Hematopoietic multipotent progenitor cell treated with erythropoietin and hydrocortisone succinate and interleukin-3 and kit ligand, for 17 days (in vitro differentiated cells): Measurements from ENCODE around the gene EVI5.

ENCODE experiments used
- DNase-seq: peaks from one replicate; pipeline ENCODE4 v3.0.0-alpha.2; 2015; ENCODE audit warnings: low spot score

The EVI5 gene

DNA sequence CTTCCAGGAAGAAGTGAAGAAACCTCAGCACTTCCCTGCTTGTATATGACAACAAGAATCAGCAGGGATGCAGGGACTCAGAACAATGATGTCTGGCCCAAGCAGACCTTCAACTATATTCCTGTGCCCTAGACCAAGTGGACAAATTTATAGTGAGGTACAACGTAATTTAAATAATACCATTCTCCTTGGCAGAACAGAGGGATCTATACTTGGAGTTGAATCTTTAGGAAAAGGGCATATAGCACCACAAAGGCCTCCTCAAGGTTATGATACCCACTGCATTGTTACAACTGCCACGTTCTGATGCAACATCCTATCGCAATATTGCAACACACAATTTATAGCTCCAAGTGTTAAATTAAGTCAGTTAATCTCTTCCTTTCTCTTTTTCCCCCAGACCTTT, 269.1 kb downstream of the EVI5 start:
- no peak for DNase-seq

DNA sequence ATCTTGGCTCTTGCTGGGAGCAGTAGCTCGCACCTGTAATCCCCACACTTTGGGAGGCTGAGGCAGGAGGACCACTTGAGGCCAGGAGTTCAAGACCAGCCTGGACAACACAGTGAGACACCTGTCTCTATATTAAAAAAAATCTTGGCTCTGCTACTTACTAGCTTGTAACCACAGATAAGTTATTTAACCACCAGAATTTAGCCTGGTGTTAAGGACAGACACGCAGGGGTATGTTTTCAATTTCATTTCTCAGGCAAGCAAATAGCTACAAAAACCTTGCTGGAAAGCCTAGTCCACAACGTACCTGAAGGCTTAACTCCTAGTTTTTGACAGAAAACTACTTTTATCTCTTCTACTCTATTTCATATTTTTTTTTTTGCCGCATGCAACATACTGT, 273.4 kb downstream of the EVI5 start:
- DNase-seq, result no peak

DNA sequence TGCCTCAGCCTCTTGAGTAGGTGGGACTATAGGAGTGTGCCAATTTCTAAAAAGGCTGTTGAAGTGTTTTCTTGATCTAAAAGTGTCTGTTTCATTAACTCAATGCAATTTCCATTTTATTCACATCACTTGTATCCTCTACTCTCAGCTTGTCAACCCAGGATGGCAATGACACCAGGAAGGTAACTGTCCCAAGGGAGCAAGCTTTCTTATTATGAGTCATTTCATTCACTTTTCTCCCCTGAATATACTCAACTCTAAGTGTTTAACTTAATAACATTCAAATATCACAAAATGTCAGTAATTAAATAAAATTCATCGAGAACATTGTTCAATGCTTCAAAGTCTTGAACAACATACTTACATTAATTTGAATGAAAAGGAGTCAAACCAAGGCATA, 275.3 kb downstream of the EVI5 start:
- no peak for DNase-seq

DNA sequence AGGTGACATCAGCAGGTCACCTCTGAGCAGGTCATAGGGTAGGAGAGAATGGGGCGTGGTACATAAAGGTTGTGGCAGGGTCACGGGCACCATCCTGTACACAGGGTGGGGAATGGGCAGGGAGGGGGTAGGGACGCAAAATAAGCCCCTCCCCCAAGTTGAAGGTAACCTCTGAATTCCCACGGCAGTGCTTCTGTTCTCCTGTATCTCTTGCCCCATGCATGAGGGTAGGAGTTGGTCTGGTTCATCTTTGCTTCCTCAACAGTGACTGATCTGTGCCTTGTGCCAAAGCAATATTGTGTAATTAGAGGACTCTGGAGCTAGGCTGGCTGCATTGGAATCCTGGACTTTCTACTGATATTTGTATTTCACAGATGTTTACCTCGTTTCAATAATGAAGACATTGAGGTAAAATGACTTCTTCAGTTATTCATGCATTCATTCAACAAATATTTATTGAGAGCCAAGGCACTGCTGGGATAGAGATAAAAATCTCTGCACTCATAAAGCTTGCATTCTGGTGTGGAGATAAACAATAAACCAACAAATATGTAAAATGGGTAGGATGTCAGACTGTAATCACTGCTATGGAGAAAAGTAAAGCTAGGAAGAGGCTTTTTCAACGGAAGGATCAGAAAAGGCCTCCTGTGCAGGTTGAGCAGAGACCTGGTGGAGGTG, 279.8 kb downstream of the EVI5 start:
- no peak for DNase-seq

DNA sequence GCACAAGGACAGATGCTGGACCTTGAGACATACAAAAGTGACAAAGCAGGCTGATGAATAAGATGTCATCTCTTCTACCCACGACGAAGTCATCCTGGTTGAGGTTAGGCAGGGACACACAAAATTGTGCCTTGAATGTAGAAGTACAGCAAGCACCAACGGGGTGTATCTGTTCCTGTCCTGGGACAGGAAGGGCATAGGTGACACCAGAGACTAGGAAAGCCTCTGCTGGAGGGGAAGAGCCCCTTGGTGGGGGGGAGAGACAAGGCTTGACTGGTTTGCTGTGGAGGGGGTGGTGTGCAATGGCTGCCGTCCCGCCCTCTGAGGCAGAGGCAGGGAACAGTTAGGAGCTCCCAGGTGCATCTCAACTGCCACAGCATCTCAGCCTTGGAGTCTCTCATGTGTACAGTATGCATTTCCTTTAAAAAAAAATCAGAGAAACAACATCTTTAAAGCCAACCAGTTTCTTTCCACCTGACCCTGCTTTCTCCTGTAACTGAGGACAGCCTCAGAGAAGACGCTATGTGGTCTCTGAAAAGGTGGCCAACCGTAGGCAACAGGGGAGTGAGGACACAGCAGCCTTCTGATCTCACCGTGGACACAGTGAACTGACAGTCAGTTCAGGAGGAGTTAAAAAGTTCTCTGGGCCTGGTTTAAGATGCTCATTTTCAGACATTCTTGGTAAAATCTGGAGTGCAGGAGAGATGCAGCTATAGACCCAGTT, 280.5 kb downstream of the EVI5 start:
- no peak for DNase-seq

DNA sequence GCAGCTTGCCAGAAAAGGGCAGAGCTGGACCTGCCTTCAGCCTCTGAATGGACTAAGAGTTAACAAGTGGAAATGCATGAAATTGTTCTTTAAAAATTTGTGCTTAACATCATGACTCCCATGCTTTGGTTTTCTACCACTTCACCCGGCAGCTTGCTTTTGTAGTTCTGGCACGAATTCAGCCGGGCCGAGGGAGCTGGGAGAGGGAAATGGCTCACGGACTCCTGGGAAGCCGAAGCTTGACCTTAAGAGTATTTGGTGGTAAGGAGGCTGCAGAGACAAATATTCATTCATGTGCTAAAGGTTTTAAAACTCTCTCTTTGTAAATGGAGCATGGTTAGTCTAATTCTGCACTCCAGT, 281.0 kb downstream of the EVI5 start:
- no peak for DNase-seq

DNA sequence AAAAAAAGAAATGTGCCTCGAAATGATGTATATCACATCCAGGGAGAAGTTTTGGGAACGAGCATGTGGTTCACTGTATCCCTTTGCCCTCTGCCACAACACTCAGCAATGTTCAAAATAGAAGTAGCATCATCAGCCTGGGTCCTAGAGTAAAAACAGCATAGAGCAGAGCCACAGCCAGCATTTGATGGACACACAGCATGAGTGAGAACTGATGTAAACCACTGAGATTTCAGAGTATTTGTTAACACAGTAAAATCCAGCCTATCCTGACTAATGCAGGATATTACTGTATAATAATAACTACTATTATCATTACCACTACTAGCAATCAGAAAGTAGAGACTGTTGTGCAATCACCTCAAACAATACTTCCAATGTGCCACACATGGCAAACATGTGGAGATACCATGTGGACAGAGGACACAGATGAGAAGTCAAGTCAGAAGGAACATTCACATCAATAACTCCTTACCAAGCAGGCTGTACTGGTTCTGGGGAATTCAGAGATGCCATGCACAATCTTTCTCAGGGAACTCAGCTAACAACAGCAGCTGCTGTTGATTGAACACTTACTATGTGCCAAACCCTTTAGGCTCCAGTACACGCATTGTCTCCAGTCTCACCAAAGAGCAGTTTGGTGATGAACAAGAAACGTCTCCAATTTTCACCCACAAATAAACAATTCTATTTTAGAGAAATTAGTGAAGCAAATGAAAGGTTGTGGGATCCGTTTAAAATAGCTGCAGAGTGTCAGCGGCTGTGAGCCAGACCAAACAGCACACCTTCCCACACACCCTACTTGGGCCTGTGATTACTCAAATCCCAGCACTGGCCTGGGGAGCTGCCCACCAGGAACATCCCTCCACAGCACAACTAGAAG, 281.6 kb downstream of the EVI5 start:
- DNase-seq, result no peak

DNA sequence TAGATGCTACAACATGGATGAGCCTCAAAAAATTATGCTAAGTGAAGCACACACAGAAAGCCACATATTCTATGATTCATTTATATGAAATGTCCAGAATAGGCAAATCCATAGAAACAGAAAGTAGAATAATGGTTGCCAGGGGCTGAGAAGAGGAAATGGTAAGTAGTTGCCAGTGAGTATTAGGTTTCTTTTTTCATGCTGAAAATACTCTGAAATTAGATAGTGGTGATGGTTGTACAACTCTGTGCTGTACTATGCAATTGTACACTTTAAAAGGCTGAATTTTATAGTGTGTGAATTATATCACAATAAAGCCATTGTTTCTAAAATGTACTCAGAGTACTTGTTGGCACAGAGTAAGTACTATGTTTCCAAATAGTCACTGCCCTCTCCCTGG, 282.7 kb downstream of the EVI5 start:
- DNase-seq, result no peak

DNA sequence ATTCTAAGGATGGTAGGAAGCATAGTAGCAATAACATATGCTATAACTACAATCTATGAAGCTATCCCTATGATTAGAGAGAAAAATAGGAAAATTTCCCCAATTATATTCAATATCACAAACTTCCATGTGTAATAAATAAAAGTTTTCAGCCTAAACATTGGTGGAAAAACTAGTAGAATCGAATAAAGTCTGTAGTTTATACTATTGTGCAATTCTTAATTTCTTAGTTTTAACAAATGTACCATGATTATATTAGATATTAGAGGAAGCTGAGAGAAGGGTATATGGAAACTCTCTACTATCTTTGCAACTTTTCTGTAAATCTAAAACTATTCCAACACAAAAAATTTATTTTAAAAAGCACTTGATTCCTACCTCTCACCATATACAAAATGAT, 284.4 kb downstream of the EVI5 start:
- DNase-seq, result no peak

DNA sequence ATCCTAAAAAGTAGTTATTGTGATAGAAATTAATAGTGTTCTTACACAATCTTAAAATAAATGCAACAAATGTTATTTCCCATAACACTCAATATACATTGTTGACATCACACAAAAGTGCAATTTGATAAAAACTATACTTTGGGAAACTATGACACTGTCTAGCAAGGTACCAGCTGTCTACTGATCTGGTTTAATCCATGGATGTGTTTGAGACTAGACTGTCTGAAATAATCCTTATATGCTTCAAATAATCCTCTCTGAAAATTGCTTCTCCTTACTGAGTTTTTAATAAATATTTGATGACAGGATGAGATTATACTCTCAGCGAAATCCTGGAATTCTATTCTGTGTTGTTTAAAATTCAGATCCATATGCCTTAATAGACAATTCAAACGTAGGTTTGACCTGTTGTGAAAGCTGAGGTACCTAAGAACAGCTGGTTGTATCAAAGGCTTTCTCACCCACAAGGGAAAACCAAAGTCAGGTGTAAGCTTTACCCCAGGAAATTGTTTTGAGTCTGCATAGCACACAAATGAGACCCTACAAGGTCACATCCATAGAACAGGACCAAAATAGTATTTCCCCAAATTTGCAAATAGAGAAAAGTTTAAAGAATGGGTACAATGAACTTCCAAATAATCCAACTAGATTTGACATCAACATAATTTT, 289.4 kb downstream of the EVI5 start:
- no peak for DNase-seq

DNA sequence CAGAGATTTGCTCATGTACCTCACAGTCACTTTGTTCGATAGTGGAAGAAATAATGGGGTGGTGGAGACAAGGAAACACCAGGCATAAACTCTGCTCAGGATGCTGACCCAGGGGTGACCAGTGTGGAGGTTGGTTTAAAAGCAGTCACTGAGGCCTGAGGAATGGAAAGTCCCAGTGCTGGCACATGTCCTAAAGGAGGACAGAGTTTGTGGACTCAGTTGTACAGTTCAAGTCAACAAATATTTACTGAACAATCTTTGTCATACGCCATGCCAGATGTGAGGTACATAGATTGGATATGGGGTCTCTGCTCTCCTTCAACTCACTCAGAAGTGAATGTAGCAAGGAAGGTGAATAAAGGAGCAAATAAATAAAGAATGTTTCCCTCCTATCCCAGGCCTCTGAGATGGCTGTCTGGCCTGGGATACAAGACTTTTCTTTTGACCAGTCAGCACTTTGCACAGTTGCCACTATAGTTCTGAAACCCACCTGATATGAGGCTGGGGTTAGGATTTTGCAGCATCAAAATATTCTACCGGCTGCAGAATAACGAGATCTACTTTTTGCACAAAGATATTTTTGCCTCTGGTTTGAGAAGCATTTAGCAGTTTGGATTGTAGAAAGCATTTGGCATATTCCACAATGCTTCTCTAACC, 290.3 kb downstream of the EVI5 start:
- DNase-seq, result no peak

DNA sequence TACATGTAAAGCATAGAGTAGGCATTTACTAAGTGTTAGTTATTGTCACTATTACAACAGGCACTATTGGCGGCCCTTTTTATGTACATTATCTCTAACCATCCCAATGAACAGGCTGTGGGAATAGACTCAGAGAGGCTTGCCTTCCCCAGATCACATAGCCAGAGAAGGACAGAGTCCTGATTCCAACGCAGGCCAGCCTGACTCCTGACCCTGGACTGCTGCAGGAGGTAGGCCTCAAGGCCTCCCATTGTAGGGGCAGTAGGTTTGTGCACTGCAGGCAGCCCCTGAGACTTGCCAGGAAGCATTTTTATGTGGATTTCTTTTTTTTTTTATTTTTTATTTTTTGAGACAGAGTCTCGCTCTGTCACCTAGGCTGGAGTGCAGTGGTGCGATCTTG, 291.8 kb downstream of the EVI5 start:
- DNase-seq, result no peak

DNA sequence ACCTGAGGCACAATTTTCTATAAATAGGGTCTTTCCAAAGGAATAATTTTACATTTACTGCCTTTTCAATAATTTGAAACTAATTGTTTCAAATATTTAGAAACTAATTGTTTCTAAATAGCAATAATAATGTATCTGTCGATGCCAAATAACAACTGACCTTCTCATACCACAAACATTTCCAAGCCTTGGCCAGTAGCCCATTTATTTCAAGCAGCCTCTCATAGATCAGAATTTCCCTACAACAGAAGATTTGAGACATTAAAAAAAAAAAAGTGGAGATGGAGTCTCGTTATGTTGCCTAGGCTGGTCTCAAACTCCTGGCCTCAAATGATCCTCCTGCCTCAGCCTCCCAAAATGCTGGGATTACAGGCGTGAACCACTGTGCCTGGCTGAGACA, 296.1 kb downstream of the EVI5 start:
- DNase-seq, result no peak

DNA sequence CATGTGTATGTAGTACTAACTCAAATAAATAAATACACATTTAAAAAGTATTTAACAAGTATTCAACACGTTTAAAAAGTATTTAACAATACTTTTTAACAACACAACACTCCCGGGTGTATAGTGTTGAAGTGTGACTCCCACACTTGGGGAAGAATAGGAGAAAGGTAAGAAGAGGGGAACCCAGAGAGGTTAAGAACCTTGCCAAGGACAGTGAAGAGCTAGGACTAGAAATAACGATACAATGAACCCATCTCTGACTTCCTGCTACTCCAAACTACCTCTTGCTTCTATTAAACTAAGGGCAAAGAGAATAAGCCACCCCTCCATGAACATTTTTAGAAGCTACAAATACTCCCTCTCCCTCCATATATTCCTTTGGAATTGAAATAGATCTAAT, 296.5 kb downstream of the EVI5 start:
- DNase-seq, result no peak

DNA sequence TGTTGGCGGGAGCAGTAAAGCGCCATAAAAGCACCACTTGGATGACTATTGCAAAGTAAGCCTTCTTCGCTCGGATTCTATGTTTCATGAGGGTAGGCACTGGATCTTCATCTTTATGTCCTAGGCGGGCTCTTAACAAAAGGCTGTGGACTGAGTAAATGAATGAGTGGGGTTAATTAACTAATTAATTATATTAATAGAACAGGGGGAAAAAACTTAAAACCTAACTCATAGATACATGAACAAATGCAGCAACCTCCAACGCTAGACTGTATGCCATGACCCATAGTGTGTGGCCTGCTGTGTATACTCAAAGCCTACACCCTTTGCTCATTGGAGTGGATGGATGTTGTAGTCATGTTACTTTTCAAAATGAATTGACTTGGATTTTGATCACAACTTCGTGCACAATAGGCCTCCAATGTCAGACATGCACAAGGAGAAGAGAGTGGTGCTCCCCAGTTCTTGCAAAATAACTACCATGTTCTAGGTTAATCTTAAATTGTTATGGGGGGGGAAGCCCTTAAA, 297.8 kb downstream of the EVI5 start:
- no peak for DNase-seq

DNA sequence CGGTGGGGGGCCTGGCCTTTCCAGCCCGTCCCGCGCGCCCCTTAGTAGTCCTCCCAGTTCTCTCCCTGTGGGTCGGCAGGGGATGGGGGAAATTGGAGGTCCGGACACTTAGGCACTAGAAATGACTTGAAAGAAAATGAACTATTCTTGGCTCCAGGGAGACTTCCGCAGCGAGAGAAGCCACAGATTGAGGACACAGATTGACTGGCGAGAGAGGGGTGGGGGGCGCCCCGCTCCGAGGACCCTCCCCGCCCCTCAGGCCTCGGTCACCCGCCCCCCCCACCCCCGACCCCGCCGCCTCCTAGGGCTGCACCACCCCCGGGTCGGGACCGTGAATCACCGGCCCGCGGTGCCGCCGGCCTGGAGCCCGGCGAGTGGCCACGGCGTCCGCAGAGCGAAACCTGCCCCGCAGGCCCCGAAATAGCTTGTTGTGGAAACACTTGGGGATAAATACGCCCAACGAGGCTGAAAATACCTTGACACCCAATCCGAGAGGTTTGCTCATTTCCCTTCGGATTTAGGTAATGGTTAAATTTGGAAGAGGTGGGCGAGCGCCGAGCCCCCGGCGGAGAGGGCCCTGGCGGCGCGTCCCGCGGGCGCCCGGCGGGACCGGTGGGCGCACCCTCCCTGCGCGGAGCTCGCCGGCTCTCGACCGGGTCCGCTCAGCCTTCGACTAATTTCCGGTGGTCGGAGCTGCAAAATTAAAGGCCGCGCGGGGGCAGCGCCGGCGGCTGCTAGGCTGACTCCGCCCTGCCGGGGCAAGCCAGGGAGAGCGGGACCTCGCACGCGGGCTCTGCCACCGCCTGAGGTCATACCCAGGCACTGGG, 298.4 kb downstream of the EVI5 start, which contains the start of gene GFI1:
GFI1 (minus strand) TSS at position 675 of the 827 bp plus-strand sequence. CDS start 3,438 bp downstream, outside the sequence.
- DNase-seq, result no peak

DNA sequence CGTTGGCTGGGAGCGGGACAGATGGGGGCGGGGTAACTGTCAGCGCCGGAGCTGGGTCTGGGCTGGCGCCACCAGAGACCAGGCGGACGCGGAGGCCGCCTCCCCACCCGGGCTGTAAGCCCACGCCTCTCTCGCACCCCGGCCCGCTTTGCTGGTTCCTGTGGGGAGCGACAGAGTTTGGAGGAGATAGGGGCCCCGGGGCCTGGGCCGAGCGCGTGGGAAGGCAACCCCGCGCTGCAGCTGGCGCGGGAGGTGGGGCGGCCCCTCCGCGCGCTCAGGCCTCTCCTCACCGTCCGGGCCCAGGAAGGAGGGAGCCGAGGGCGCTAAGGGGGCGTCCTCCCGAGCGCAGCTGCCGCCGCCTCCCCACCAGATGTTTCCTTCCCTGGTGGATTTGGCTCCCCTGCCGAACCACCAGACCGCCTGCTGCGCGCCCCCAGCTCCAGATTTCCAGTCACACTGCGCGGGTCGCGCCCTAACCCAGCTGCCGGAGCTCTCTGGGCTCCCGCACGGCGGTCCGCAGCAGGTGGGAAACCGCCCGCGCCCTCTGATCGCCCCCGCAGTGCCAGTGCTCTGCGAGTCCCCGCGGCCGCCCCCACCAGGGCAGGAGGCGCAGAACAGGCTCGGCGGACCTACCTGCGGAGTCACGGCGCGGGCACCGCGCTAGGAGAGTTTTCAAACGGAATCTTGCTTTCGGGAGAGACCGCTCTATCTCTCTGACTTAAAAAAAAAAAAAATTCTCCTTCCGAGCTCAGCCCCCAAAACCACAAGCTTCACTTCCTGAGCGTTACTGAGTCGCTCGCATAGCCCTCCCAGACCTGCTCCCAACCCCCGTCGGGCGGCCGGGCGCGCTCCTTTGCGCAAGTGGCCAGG, 299.3 kb downstream of the EVI5 start:
- DNase-seq, result no peak

DNA sequence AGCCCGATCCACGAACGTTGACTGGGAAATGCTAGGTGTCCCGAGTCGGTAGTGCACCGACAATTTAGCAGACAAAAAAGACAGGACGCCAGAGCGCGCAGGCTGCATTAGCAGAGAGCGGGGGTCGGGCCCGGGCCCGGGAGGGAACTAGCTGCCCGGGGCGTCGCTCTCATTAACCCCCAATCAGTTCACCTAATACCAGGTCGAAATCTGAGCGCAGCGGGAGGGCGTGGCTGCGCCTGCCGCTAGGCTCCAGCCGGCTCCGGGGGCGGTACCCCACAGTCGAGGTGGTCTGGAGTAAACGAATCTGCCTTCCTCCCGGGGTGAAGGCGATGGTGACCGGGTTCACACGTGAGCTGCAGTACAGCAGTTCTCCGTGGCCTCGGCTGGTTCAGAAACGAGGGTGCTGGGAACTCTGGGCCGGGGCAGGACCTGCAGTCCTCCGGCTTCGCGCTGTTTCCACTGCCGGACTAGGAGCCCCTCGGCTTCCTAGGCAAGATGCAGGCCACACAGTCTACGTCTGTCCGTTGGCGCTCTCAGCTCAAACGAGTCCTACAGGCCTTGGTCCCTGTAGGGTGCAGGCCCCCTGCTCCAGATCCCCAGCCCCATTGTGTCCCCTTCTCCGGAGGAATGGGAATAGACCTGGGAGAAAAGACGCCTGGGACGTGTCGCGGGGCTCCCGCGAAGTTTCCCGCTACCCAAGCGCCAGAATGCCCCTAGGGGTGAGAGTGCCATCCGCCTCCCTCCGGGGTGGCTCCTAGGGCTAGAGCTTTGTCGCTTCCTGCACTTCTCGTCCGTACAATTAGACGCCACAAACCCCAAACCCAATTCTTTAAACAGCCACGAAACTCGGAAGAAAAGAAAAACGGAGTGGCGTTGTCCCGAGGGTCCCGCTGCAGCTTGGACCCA, 300.2 kb downstream of the EVI5 start:
- DNase-seq, result no peak
